Keratinocyte (primary cell): ENCODE measurements around the gene HOXB13. TPM values are rescaled to one million over a fixed set of nuclear protein-coding genes. Genes with fewer than 3 reads are reported as not detected.

ENCODE experiments used
- DNase-seq: peaks from one replicate; pipeline ENCODE4 v3.0.0-alpha.2; 2011; ENCODE audit warnings: low read depth, missing footprints, low spot score
- FAIRE-seq: peaks from 2 replicates; lab custom pipeline; 2011; peaks lifted over from hg19 to GRCh38; lab: Jason Lieb, UNC
- H2AFZ ChIP-seq: 2 replicates; pipeline ENCODE4 v1.6.0; 2012; ENCODE audit warnings: low read length, control low read depth, inconsistent platforms; ENCODE audit not compliant: control insufficient read depth
- H3K27ac ChIP-seq: 2 replicates; pipeline ENCODE4 v1.5.1; 2011; ENCODE audit warnings: low read length; ENCODE audit not compliant: control insufficient read depth, insufficient read depth
- H3K27me3 ChIP-seq: 3 replicates; pipeline ENCODE4 v1.6.0; 2011; ENCODE audit warnings: low read length; ENCODE audit not compliant: control insufficient read depth, insufficient read depth; ENCODE audit errors: extremely low read depth
- H3K36me3 ChIP-seq, 2 experiments: 2 replicates in 1 of 2; 3 replicates in 1 of 2; pipeline ENCODE4 v1.5.1; 2011; ENCODE audit warnings: low read length in 2 of 2, mild to moderate bottlenecking in 1 of 2; ENCODE audit not compliant: control insufficient read depth in 2 of 2, insufficient read depth in 2 of 2; ENCODE audit errors: extremely low read depth in 1 of 2
- H3K4me1 ChIP-seq: 3 replicates; pipeline ENCODE4 v1.5.1; 2011; ENCODE audit warnings: low read length; ENCODE audit not compliant: control insufficient read depth, insufficient read depth; ENCODE audit errors: extremely low read depth
- H3K4me2 ChIP-seq: 3 replicates; pipeline ENCODE4 v1.6.0; 2011; ENCODE audit warnings: low read depth, low read length; ENCODE audit not compliant: control insufficient read depth, insufficient read depth; ENCODE audit errors: extremely low read depth
- H3K4me3 ChIP-seq, 3 experiments: fragments of 200-600 bp in 1 of 3; sonication (generic) in 1 of 3; 2 replicates in 2 of 3; 3 replicates in 1 of 3; pipeline ENCODE4 v1.5.1; 2011 to 2016; ENCODE audit warnings: low read length in 3 of 3, mild to moderate bottlenecking in 3 of 3, control low read depth in 2 of 3, inconsistent platforms in 1 of 3, low read depth in 1 of 3, mixed read lengths in 1 of 3, mixed run types in 1 of 3, moderate library complexity in 1 of 3; ENCODE audit not compliant: control insufficient read depth in 2 of 3, insufficient read depth in 2 of 3; ENCODE audit errors: extremely low read depth in 1 of 3
- H3K79me2 ChIP-seq: 2 replicates; pipeline ENCODE4 v1.6.0; 2012; ENCODE audit warnings: low read length; ENCODE audit not compliant: control insufficient read depth, insufficient read depth
- H3K9ac ChIP-seq: 3 replicates; pipeline ENCODE4 v1.6.0; 2011; ENCODE audit warnings: low read length; ENCODE audit not compliant: control insufficient read depth, insufficient read depth; ENCODE audit errors: extremely low read depth
- H3K9me1 ChIP-seq: 3 replicates; pipeline ENCODE4 v1.6.0; 2011; ENCODE audit warnings: low read length; ENCODE audit not compliant: control insufficient read depth, insufficient read depth; ENCODE audit errors: extremely low read depth
- H3K9me3 ChIP-seq: 2 replicates; pipeline ENCODE4 v1.5.1; 2012; ENCODE audit warnings: low read depth, low read length; ENCODE audit not compliant: control insufficient read depth
- H4K20me1 ChIP-seq: 3 replicates; pipeline ENCODE4 v1.6.0; 2011; ENCODE audit warnings: low read length; ENCODE audit not compliant: control insufficient read depth, insufficient read depth; ENCODE audit errors: extremely low read depth
- CTCF ChIP-seq, 3 experiments: IDR thresholded peaks in 1 of 3; conservative IDR thresholded peaks in 1 of 3; optimal IDR thresholded peaks in 1 of 3; 2 replicates in 2 of 3; 3 replicates in 1 of 3; pipeline versions ENCODE3 to v1.5.1; 2011; ENCODE audit warnings: low read length in 3 of 3, mild to moderate bottlenecking in 3 of 3, moderate library complexity in 2 of 3, control low read depth in 1 of 3, inconsistent platforms in 1 of 3; ENCODE audit not compliant: insufficient read depth in 2 of 3; ENCODE audit errors: extremely low read depth in 1 of 3
- EZH2 ChIP-seq: IDR thresholded peaks from one replicate; pipeline ENCODE4 v1.6.1; 2012; ENCODE audit warnings: inconsistent platforms, mild to moderate bottlenecking, low read length, moderate library complexity
- dilution Hi-C: fragments of 300-500 bp; cut with MboI; formaldehyde crosslinking; loops from one replicate; pipeline ENCODE4 v1.7.0; 2020; ENCODE audit warnings: low sequenced_read_pairs; ENCODE audit not compliant: extremely low pct_ligation_motif_present
- polyA plus RNA-seq, 5 experiments: library from polyadenylated mRNA; depleted of rRNA in 3 of 5; stranded (reverse) in 3 of 5; stranded (forward) in 1 of 5; unstranded in 1 of 5; fragments of >200 nt; gene quantifications; 1 replicate in 1 of 5; 2 replicates in 3 of 5; 3 replicates in 1 of 5; pipeline versions ENCODE4 v1.2.1 to v1.2.3, GENCODE V29; 2011 to 2012; ENCODE audit warnings: missing spikeins in 2 of 5, low read depth in 1 of 5, low replicate concordance in 1 of 5

HOXB13 gene
- polyA plus RNA-seq, 1 donor (not counting 4 experiments of a cell fraction or from before 2014, with no cell fraction given), result not detected

GRCh38 chr17:48754500-48755261 lies 26.1 kb upstream of the HOXB13 start:
- no peak overlapping the region for H3K9ac ChIP-seq
- H3K27ac ChIP-seq, result no peak overlapping the region
- H3K36me3 ChIP-seq, result no peaks in the 10 kb centered on the region
- dilution Hi-C loops, result loop anchor here (25.0 kb wide), 1 partner anchor 92 kb away; no protein-coding TSS in a partner anchor
- no peak overlapping the region for H2AFZ ChIP-seq
- peaks cover 78% of the 10 kb centered on the region for H3K27me3 ChIP-seq
- no peaks in the 10 kb centered on the region for H3K79me2 ChIP-seq
- H3K9me1 ChIP-seq, result no peaks in the 10 kb centered on the region
- H4K20me1 ChIP-seq, result no peaks in the 10 kb centered on the region
- TF ChIP-seq CTCF (optimal IDR thresholded peaks at IDR 0.05 in 1 of 3, IDR thresholded peaks at IDR 0.05 in 1 of 3, conservative IDR thresholded peaks at IDR 0.05 in 1 of 3; ENCODE audit: extremely low read depth in 1 of 3, insufficient read depth in 2 of 3, low read length in 3 of 3) (no peak), EZH2 (peak; percentile 97)
- H3K9me3 ChIP-seq, result no peaks in the 10 kb centered on the region
- DNase-seq (no peak), FAIRE-seq (no peak)
- H3K4me1 ChIP-seq, result no peaks in the 10 kb centered on the region
- no peak overlapping the region for H3K4me2 ChIP-seq
- no peak overlapping the region for H3K4me3 ChIP-seq

- no peaks in the 10 kb centered on the region for H4K20me1 ChIP-seq
- TF ChIP-seq EZH2 (no peak), CTCF (optimal IDR thresholded peaks at IDR 0.05 in 1 of 3, IDR thresholded peaks at IDR 0.05 in 1 of 3, conservative IDR thresholded peaks at IDR 0.05 in 1 of 3; ENCODE audit: extremely low read depth in 1 of 3, insufficient read depth in 2 of 3, low read length in 3 of 3) (no peak)
- no peak overlapping the region for H3K4me2 ChIP-seq
- no peak overlapping the region for H2AFZ ChIP-seq
- no peak overlapping the region for H3K4me3 ChIP-seq
- no peak for FAIRE-seq
- H3K27ac ChIP-seq, result no peak overlapping the region
- no peaks in the 10 kb centered on the region for H3K36me3 ChIP-seq
- no peaks in the 10 kb centered on the region for H3K4me1 ChIP-seq
- no peaks in the 10 kb centered on the region for H3K79me2 ChIP-seq
- H3K27me3 ChIP-seq, result peaks cover 84% of the 10 kb centered on the region
- no peaks in the 10 kb centered on the region for H3K9me1 ChIP-seq
- no peak for DNase-seq
- no peaks in the 10 kb centered on the region for H3K9me3 ChIP-seq
- dilution Hi-C loops, result loop anchor here (25.0 kb wide), 1 partner anchor 92 kb away; no protein-coding TSS in a partner anchor
- no peak overlapping the region for H3K9ac ChIP-seq
Observed at GRCh38 chr17:48753794-48754499, 25.4 kb upstream of the HOXB13 start.
